Lung microvascular endothelial cell (primary cell): ENCODE data around the gene NDUFB7. TPM values are rescaled to one million over a fixed set of nuclear protein-coding genes. Genes with fewer than 3 reads are reported as not detected.
"Not testable (repeated sequence)": the region's sequence is repeated elsewhere in the genome, so short reads cannot be mapped to it uniquely, and the experiment has no call there.

Experiments
- DNase-seq, 2 donors: peaks; one replicate each; pipeline versions ENCODE4 v3.0.0 to v3.0.0-alpha.2; 2010; ENCODE audit warnings: low read depth in 2 of 2
- total RNA-seq: library from RNA; depleted of rRNA; stranded (reverse); fragments of >200 nt; gene quantifications from 2 replicates; pipeline ENCODE4 v1.2.1, GENCODE V29; 2014

Gene NDUFB7
- total RNA-seq, 1 donor from 2014 or later = 418 TPM

GRCh38 chr19:14575428-14575980 lies 3.6 kb upstream of the NDUFB7 start:
- DNase-seq = no peak

- DNase-seq = no peak
Observed at GRCh38 chr19:14570864-14571527, 870 bp downstream of the NDUFB7 start.

DNA sequence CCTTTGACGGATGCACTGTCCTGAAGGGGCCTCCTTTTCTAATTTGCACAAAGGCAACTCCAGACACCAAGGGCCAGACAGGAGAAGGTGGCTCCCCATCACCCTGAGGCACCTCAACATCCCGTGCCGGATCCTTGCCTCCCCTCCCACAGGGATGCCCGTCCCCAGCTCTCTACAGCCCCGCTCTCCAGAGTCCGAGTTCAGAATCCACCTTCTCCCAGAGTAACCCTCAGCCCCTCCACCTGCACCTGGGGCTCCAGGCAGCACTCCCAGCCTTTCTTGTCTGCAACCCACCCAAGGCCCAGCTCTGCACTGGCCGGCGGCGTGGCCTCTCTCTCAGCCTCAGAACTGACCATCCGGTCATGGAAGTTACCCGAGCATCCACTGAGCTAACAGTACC lies 4.8 kb downstream of the NDUFB7 start:
- no peak for DNase-seq

DNA sequence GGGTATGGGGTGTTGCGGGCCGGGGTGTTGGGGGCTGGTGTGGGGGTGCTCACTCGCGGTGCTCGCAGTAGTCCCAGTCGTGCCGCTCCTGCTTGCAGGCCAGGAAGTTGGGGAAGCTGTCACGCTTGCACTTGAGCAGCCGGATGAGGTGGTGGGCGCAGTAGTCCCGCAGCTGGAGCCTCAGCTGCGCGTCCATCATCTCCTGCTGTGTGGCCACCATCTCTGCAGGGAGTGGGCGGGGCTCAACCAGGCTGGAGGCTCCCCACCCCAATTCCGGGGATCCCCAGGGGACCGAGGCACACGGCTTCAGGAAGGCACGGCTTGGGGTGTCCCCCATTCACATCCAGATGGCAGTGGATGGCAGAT lies 5.2 kb downstream of the NDUFB7 start:
- no peak for DNase-seq

DNA sequence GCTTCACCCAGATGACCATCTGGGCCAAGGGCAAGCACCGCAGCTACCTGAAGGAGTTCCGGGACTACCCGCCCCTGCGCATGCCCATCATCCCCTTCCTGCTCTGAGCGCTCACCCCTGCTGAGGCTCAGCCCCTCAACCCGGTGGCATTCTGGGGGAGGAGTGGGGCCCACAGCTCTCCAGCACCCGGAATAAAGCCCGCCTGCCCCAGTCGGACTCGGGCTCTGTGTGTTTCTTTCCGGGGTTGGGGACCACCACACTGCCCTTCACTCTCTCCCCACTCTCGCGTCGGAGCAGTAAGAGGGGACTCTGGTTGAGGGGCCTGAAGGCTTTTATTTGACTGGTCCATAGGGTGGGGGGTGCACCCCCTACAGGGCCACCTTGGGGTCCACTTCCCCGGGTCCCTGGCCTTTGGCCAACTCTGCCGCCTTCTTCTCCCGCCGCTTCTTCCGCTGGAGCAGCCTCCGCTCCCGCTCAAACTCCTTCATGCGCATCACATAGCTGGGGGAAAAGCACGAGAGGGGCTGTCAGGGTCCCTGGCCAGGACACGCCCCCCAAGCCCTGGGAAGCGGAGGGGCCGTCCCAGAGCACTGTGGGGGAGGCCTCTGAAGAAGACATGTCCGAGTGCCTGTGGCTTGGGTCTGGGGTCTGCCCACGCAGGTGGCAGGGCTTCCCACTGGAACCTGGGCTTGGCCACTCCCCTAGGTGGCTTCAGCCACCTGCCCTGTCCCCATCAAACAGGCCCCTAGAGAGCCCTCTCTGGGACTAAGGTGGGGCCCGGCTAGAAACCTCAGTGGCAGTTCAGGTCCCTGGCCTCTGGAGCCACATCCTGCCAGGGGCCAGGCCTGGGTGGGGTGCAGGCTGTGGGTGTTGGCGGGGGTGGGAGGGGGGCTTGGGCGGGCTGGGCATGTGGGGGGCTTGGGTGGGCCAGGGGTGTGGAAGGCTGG lies 5.8 kb downstream of the NDUFB7 start:
- no peak for DNase-seq

DNA sequence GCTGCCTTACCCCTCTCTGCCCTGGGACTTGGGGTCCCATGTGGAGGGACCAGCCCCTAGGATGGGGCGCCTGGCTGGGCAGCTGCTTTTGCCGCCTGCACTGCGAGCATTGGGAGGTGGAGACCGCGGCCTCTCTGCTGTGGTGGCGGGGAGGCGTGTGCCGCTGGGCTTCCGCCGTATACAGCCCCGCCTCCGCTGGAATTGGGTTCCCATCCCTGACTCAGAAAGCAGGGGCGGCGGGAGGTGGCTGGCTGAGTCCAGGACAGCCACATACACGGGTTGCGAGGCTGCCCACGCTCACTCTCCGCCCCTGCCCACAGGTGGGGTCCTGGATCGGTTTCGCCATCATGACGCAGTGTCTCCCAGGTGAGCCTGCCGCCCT lies 6.6 kb downstream of the NDUFB7 start:
- no peak for DNase-seq

DNA sequence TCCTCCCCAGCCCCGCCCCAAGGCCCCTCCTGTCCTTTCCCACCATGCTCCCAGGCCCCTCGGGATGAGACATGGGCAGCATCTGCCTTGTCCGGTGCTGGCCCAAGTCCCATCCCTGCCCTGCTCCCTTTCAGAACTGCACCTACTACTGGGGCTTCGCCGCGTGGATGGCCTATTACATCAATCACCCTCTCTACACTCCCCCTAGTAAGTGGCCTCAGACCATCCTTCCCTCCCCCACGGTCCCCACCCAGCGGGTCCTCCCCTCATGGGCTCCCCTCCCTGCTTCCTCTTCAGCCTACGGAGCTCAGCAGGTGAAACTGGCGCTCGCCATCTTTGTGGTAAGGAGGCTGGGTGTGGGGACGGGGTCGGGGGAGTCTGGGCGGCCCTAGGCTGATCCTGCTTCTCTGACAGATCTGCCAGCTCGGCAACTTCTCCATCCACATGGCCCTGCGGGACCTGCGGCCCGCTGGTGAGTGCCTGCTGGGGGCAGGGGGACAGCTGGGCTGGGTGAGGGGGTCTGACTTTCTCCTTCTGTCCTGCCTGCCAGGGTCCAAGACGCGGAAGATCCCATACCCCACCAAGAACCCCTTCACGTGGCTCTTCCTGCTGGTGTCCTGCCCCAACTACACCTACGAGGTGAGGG lies 7.1 kb downstream of the NDUFB7 start:
- DNase-seq = not testable (repeated sequence)

DNA sequence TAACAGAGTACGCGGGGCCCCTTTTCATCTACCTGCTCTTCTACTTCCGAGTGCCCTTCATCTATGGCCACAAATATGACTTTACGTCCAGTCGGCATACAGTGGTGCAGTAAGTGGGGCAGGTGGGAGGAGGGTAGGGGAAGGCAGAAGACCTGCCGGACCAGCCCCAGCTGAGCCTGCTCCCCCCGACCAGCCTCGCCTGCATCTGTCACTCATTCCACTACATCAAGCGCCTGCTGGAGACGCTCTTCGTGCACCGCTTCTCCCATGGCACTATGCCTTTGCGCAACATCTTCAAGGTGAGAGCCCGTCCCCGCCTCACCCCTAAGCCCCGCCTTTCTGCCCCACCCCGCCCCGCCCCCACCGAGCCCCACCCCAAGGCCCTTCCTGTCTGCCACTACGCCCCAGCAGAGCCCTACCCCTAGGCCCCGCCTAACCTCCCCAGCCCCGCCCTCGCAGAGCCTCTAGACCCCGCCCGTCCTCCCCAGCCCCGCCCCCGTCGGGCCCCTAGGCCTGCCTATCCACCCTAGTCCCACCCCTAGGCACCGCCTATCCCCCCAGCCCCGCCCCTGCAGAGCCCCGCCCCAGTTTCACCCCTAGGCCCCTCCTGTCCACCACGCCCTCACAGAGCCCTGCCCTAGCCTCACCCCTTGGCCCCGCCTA lies 7.7 kb downstream of the NDUFB7 start:
- peak; percentile 23 to 43 for DNase-seq

- DNase-seq = no peak
Observed at GRCh38 chr19:14563590-14563926, 8.3 kb downstream of the NDUFB7 start.

DNA sequence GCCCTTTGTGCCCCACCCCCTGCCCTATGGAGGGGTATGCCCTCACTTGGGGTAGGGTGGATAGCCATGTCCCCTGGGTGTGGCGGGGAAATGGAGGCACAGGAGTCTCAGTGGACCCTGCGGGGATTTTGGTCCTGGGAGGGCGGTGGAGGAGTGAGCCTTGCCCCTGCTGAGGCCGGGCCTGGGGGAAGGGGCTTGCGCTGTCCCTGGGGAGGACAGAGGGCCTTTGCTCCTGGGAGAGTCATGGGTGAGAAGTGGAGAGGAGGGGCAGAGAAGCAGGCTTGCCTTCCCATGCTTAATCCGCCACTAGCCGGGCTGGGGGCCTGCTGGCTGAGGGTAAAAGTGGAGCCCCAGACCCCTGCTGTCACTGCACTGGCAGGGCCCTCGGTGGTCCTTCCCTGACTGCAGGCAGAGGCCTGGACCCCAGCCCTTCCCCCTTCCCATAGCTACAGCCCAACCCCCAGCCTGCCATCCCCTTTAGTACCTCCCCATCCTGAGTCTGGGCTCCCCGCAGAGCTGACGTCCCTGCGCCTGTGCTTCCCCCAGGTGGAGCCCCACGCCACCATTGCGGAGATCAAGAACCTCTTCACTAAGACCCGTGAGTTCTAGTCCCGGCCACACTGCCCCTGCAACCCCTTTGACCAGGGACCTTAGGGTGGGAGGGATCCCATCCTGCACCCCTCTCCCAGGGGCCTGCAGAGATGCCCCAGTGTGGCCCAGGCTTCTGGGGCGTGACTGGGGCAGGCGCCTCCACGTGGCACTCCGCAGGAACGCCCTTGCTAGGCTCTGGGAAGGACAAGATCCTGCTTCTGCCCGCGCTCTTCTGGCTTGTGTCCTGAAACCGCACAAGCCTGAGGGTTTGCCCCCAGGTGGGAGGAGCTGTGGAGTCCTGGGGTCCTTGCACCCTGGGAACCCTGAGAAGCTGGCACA lies 8.9 kb downstream of the NDUFB7 start:
- no peak for DNase-seq

- DNase-seq = no peak
Observed at GRCh38 chr19:14561847-14562351, 10.0 kb downstream of the NDUFB7 start.

DNA sequence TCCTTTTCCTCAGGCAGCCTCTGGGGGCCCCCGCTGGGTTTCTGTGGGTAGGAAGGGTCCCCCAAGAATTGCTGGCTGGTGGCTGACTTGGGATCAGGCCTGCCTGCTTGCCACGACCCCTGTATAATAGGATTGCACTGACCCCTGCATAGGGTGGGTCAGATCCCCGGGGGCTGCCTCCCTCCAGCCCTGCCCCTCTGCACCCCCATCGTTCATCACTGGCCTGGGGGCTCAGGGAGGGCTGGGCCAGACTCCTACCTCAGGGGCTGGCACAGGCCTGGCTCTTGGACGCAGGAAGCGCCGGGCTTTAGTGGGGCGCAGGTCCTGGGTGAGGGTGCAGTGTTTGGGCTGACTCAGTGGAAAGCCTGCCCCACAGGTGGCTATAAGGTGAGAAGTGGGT lies 10.6 kb downstream of the NDUFB7 start:
- no peak for DNase-seq

DNA sequence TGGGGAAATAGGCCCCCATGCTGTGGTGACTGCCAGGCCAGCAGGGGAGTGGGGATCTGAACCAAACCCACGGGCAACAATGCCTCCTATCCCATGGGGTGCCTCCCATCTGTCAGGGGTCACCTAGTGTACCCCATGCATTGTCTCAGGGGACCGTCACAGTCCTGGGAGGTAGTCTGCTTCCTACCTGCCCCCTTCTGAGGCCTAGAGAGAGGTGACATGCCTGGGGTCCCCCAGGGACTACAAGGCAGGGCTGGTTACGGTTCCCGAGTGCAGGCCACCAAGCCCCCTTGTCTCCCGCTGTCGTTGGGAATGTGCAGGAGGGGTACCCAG lies 11.1 kb downstream of the NDUFB7 start:
- DNase-seq = no peak

- DNase-seq = peak in 1 of 2 donors; percentile 60
Observed at GRCh38 chr19:14559916-14560775, 11.7 kb downstream of the NDUFB7 start.

- DNase-seq = no peak
Observed at GRCh38 chr19:14558370-14559066, 13.3 kb downstream of the NDUFB7 start.

DNA sequence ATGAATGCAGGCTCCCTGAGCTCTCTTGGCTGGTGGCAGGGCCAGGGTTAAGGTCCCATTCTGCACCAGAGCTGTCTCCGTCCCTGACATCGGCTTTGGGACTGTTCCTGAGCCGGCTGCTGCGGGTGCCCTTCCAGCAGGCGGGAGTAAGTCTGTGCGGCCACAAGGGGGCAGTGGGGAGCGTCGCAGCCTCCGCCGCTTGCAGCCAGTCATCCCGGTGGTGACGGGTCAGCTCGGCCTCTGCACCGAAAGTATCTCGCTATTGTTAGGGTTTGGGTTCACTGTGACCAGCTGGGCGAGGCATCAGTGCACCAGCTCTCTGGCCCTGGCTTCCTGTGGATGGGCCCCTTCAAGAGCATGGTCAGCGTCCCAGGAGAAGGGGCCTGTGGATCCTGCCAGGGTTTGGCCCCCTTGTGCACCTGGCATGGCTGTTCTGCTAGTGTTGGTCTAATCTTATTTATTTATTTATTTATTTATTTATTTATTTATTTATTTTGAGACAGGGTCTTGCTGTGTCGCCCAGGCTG lies 15.1 kb downstream of the NDUFB7 start:
- peak; percentile 88 to 93 for DNase-seq

DNA sequence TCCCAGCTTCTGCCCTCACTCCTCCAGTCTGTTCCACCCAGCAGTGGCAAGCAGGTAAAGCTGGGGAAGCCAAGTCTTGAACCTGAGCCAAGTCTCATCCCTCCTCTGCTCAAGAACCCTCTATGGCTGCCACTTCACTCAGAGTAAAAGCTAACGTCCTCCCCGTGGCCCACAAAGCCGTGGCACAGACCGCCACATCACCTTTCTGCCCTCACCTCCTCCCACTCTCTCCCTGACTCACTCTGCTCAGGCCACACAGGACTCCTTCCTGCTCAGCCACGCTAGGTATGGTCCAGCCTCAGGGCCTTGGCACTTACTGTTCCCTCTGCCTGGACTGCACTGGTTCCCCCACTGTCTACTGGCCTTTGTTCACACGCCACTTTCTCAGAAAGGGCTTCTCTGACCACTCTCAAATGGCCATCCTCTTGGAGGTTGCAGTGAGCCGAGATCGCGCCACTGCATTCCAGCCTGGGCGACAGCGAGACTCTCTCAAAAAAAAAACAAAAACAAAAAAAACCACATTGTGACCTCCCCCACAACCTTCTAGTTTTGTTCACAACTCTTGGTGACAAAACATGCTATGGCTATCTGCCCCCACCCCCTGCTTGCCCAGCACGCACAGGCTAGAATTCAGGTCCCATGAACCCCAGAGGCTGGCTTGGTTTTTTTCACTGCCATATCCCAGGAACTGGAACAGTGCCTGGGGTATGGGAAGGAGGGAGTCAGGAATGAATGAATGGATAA lies 15.8 kb downstream of the NDUFB7 start:
- peak in 1 of 2 donors; percentile 16 for DNase-seq

GRCh38 chr19:14554382-14554812 lies 17.5 kb downstream of the NDUFB7 start:
- no peak for DNase-seq
